NCI-H345 (cell line): Measurements from ENCODE around the gene PATL2.
"Not testable (repeated sequence)": the region's sequence is repeated elsewhere in the genome, so short reads cannot be mapped to it uniquely, and the experiment has no call there.

Experiments used
- DNase-seq: peaks from one replicate; lab custom pipeline; 2025; lab: John Stamatoyannopoulos, UW

PATL2 gene

GRCh38 chr15:44647036-44647435, 64.1 kb downstream of the PATL2 start:
- no peak for DNase-seq

- DNase-seq = no peak
These were observed 64.7 kb downstream of the PATL2 start for GRCh38 chr15:44646460-44646859.

GRCh38 chr15:44641651-44642050, 69.5 kb downstream of the PATL2 start:
- no peak for DNase-seq

GRCh38 chr15:44636976-44637375, 74.1 kb downstream of the PATL2 start:
- no peak for DNase-seq

- no peak for DNase-seq
These were observed 77.5 kb downstream of the PATL2 start for GRCh38 chr15:44633603-44634002.

- not testable (repeated sequence) for DNase-seq
These were observed 85.8 kb downstream of the PATL2 start for GRCh38 chr15:44625286-44625685.

GRCh38 chr15:44623178-44623577, 87.9 kb downstream of the PATL2 start:
- DNase-seq = no peak

GRCh38 chr15:44620081-44620480, 91.0 kb downstream of the PATL2 start:
- DNase-seq = no peak

GRCh38 chr15:44616974-44617373, 94.1 kb downstream of the PATL2 start:
- DNase-seq = no peak
